GM18507 (cell line): Measurements from ENCODE around the gene TSEN15.
"Not testable (repeated sequence)": the region's sequence is repeated elsewhere in the genome, so short reads cannot be mapped to it uniquely, and the experiment has no call there.

ENCODE experiments used
- DNase-seq: peaks from one replicate; pipeline ENCODE4 v3.0.0; 2011; ENCODE audit warnings: low read depth; ENCODE audit not compliant: insufficient read length; ENCODE audit errors: extremely low spot score
- FAIRE-seq: peaks from 2 replicates; lab custom pipeline; 2011; peaks lifted over from hg19 to GRCh38; lab: Jason Lieb, UNC

Gene TSEN15

DNA sequence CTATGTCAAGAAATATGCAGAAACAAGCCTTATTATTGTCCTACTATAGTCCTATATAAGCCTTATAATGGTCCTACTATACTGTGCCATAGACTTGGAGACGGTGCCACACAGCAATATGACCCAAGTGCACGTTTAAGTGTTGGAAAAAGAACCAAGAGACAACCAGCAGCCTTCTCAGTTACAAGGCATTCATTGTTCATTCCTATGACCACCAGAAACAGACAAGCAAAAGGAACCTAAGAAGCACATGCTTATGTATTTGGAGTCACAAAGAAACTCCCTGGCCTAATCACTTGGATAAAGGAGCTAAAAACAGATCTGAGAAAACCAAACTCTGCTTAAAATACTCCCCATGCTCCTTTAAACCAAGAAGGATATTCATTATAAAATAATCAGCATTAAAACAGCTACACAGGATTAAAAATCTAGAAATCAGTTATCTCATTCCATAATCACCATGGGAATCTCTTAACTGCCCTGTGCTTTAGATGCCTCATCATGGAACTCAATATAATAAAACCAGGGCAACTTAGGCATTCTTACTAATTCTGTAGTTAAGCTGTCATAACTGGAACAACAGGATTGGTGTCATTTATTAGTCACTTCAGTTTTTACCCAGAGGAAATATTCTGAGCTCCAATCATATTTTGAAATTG lies 21.0 kb upstream of the TSEN15 start:
- FAIRE-seq (no peak), DNase-seq (no peak)

DNA sequence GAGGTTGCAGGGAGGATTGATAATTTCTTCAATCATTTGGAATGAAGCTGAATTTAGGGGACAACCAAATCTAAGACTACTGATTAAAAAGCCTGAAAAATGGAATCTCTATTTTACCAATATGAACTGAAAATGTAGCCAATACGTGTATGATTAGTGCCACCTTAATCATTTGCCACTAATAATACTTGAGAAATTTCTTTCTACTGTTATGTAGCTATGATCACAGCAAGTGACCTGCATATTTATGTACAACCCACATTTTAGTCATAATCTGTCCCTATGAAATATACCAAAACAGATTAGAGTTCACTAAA lies 20.5 kb upstream of the TSEN15 start:
- DNase-seq: no peak
- no peak for FAIRE-seq

DNA sequence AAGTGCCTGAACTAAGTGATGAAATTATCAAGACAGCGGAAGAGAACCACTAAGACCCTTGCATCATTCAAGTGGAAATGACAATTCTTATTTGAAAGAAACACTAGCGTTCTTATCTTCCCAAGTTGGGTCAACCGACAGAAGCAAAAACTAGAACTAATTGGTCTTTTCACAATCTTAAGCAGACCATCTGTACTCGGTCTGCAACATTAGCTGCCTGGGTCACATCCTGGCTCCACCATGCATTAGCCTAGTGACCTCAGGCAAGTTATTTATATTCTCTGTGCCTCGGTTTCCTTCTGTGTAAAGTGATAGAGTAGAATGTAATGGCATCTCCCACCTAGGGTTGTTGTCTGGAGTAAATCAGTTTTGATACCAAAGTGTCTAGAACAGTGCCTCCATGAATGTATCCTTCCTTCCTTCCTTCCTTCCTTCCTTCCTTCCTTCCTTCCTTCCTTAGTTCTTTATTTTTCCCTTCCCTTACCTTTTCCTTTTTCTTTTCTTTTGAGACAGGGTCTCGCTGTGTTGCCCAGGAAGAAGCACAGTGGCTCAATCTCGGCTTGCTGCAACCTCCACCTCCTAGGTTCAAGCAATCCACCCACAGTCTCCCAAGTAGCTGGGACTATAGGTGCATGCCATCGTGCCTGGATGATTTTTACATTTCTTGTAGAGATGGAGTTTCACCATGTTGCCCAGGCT lies 20.0 kb upstream of the TSEN15 start:
- no peak for FAIRE-seq
- DNase-seq: no peak

DNA sequence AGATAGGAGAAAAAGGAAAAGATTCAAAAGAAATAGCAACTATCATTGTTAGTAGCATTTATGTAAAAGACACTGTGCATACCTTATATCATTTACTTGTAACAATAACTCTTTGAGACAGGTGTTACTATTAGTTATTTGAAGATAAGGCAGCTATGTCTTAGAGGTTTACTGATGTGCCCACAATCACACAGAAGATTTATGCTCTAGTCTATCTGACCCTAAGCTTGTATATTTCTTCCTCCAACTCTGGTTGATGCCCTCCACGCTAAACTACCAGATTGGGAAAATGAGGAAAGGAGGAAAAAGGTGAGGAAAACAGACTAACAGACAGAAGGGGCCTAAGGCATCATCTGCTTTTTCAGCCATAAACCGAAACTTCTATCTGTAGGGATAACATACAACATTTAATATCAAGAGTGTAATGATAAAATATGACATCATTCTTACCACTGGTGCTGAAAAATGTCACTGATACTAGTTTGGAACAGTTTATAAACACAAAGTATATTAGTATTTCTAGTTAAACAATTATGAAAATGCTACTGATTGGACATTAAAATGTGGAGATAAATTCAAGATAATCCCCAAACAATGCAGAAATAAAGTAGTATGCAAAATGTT lies 19.1 kb upstream of the TSEN15 start:
- FAIRE-seq: no peak
- no peak for DNase-seq

DNA sequence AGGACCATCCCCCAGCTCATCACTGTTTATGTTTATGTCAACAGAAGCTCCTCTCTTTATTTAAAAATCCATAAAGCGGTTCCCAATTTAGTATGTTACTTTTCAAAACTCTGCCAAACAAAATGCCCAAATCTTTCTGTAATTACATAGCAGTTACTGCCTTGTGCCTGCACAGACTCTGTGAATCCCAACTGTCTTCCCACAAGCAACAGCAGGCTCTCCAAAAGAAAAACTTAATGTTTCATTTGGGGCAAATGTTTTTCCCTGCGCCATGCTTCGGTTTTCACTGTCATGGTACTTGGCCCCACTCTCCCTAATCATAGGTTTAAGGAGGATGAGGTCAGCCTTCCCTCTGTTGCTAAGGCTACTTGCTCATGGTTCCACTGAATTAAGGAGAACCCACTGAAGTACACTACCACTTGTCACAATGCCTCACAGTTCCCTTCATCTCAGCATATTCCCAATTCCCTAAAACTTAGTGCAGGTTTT lies 18.6 kb upstream of the TSEN15 start:
- DNase-seq (no peak), FAIRE-seq (no peak)

DNA sequence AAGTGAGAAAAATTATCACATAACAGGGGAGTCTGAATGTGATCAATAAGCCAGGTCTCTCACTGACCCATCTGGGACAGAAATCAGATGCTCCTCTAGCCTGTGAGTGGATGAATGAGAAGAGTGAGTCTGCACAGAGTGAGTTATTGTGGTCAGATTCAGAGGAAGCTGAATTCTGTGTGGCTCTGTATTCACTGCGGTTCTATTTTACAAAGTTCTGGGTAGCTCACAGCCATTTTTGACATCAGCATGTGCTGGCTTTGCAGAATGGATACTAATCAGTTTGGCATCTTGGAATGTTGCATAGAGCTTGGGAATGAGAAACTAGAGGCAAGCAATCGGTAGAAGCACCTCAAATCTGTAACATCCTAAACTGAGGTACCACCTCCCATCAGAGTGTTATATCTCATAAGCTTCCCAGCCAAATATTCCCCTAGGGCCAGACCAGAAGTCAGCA lies 17.8 kb upstream of the TSEN15 start:
- FAIRE-seq: no peak
- no peak for DNase-seq

DNA sequence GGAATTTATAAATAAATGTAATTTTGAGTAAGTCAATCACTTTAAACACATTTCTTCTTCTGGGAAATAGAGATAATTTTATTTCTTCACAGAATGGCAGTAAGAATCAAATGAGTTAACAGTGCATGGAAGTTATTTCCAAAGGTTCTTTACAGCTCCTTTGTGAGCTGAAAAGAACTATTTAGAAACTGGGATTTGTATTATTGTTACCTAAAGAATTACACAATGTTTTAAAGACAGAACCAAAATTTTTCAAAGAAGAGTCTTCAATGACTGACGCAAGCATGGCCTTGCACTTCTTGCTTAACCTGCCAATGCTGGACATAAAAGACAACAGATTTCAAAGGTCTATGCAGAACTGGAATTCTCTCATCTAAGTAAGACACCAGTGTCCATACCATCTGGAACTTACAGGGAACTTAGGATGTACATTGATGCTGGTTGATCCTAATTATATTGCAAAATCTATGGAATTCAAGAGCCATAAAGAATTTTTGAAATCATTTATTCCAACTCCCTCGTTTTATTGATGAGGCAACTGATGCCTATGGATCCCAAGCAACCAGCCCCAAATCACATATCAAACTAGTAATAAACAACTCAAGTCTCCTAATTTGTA lies 16.7 kb upstream of the TSEN15 start:
- no peak for FAIRE-seq
- DNase-seq: no peak

DNA sequence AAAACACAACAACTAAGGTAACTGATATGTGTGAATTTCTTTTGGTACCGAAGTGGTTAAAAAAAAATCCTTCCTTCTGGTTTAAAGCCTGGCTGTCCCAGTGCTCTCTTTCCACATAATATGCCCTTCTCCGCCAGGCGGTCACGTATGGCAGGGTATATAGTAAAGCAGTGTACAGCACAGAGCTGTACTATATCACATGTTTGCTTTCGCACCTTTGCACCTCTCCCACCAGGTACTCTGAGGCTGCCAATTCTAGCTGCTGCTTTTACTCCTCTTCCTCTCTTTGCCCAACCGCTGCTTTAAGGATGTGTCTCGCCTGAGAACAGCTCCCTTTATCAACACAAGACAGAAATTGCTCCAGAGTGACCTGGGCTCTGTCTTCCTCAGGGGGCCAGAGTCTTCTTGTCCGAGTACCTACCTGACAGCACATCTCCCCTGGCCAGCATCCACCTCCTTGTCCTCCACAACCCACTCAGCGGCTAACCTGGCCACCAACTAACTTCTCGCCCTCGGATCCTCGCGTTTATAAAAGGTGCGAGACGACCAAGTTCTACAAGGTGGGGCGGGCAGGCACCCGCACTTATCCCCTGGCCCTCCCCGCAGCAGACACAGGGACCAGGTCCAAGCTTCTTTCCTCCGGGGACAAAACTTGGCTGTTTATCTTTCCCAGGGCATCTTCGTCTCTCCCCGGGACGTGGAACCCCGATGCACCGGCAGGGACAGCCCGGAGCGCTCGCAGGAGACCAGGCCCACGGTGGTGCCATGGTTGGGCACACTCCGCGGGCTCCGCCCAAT lies 15.6 kb upstream of the TSEN15 start:
- FAIRE-seq (no peak), DNase-seq (no peak)

DNA sequence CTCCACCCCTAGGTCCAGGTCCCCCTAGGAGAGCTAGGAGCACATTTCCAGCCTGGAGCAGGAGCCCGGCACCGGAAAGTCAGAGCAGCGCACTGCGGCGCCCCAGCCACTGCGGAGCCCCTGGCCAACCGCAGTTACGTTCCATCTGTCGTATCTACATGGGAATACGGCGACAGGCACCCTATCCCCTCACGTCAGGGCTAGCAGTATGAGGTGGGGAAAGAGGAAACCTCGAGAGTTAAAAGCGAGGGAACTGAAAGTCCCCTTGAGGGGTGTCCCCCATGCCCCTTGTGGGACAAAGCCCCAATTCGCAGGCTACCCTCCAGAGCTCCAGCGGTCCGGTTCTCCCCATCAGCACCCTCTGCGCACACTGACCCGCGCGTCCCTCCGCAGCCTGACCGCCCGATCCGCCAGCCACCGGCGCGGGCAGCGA lies 15.0 kb upstream of the TSEN15 start:
- FAIRE-seq (no peak), DNase-seq (no peak)

DNA sequence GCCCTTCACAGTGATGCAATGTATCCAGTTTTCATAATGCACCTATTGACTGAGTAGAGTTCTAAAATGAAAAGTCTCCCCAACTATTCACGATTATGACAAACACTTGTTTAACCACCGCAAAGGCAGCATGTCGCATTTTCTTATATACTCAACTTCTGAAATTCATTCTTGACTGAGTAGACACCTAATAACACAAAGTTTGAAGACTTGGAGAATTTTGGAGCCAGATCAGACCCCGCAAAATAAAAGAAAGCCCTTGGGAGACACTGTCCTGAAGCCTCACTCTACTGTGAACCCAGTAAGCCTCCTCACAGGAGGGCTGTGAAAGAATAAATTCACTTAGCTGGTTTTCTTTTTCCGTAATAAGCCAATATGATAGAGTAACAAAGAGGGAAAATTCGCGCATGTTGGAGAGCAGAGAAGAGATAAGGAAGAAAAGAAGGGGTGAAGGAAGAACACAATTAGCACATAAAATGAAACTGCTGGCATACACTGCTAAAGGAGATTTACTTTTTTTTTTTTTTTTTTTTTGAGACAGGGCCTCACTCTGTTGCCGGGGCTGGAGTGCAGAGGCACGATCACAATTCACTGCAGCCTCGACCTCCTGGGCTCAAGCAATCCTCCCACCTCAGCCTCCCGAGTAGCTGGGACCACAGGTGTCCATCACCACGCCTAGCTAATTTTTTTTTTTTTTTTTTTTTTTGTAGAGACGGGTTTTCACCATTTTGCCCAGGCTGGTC lies 13.5 kb upstream of the TSEN15 start:
- DNase-seq: no peak
- FAIRE-seq: no peak

DNA sequence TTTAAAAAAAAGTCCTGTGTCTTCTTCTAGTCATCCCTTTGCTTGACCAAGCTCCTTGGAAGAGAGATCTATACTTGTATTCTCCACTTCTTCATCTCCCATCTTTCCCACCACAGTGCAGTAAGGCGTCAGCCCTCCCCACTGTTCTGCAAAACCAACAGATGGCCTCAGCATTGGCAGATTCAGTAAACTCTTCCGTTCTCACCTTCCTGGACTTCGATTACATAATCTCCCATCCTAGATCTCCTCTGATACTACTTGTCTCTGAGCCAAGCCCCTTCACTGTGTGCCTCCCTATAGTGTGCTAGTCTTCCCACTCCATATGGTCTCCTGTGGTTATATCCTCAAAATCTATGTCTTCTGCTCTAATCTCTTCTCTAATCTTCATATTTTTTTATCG lies 12.4 kb upstream of the TSEN15 start:
- FAIRE-seq: no peak

DNA sequence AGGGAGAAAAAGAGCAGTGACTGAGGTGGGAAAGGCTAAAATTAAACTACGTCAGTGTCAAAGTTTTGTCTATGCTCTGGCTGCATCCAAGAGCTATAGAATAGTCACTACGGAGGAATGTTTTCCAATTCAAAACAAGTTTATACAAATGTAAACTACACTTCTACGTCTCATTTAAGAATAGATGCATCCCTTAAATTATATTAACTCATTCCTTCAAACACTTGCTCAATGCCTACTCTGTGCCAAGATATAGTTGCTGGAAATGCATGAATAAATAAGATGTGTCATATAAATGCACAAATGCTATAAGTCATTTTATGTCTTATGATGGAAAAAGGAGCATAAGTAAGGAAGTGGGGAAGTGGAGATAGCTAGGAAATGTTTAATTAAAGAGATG lies 9.8 kb upstream of the TSEN15 start:
- DNase-seq: no peak
- no peak for FAIRE-seq

More for the DNA sequence above, 12.4 kb upstream of the TSEN15 start:
- DNase-seq: no peak

DNA sequence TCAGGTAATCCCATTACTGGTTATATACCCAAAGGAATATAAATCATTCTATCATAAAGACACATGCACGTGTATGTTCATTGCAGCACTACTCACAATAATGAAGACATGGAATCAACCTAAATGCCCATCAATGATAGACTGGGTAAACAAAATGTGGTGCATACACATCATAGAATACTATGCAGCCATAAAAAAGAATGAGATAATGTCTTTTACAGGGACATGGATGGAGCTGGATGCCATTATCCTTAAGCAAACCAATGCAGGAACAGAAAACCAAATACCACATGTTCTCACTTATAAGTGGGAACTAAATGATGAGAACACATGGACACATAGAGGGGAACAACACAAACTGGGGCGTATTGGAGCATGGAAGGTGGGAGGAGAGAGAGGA lies 8.2 kb upstream of the TSEN15 start:
- not testable (repeated sequence) for FAIRE-seq, DNase-seq

DNA sequence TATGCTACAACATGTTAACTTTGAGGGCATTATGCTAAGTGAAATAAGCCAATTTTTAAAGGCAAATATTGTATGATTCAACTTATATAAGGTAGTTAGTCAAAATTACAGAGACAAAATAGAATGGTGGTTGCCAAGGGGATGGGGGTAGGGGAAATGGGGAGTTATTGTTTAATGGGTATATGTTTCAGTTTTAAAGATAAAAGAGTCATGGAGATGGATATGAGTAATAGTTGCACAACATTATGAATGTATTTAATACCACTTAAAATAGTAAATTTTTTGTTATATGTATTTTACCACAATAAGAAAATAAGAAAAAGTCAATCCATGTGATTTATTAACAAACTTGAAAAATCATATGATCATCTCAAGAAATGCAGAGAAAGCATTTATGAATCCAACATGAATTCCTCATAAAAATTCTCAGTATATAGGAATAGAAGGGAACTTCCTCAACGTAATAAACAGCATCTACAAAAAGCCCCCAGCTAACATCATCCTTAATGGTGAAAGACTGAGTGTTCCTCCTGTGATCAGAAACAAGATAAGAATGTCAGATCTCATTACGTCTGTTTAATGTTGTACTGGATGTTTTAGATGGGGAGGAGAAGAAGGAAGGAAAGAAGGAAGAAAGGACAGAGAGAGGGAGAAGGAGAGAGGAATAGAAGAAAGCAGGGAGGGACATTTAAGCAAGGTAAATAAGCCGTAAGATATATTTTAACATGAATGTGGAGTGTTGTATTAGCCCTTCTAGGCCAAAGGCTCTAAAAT lies 6.7 kb upstream of the TSEN15 start:
- DNase-seq: no peak
- peak; percentile 18 for FAIRE-seq

DNA sequence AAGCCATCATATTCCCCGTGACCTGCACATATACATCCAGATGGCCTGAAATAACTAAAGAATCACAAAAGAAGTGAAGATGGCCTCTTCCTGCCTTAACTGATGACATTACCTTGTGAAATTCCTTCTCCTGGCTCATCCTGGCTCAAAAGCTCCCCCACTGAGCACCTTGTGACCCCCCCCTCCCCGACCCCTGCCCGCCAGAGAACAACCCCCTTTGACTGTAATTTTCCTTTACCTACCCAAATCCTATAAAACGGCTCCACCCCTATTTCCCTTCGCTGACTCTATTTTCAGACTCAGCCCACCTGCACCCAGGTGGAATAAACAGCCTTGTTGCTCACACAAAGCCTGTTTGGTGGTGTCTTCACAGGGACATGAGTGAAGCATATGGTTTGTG lies 4.0 kb upstream of the TSEN15 start:
- DNase-seq, FAIRE-seq: not testable (repeated sequence)

DNA sequence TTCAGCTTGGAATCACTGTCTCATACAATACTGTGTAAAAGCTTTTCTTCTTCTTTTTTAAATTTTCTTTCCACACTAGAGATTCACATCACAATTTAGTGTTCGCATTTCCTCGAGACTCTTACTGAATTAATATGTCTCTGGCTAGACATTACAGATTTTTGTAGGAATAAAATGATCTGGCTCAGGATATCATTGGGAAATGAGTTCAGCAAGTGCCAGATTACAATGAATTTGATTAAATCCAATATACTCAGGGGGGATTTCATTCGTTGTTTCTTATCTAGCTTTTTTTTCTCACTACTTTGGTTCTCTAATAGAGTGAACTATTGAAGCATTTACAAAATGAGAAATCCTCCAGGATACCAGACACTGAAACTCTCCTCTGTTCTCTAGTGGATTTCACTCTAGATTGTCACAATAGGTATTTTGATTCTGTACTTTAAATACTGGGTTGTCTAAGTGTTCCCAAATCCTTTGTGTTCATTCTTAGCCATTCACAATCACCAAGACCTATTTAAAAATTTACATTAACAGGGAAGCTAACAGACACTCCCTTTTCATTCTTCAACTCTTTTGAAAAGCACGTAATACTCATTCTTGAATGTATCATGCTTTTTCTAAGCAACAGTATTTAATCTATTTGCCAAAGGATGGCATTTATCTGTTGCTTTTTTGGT lies 2.8 kb upstream of the TSEN15 start:
- FAIRE-seq (no peak), DNase-seq (no peak)

DNA sequence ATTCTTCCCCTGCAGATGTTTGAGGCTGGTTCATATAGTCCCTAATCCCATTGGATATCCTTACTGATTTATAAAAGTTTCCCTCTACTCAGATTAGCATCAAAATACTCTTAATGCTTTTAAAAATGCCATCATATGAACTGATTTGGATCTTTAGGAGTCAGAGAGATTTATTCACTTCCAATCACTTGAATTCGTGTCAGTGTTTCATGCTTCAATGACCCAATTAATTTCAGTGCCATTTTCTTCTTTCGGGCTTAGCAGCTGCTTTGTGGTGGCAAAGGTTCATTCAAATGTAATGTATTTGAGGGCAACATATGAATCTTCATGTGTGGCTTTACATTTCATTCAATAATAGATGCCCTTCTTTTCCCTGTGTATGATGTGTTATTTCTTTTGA lies 2.2 kb upstream of the TSEN15 start:
- FAIRE-seq: no peak

More for the DNA sequence above, 2.2 kb upstream of the TSEN15 start:
- no peak for DNase-seq
